Caco-2 (cell line): ENCODE results near the gene CAMK2G. TPM values are rescaled to one million over a fixed set of nuclear protein-coding genes. Genes with fewer than 3 reads are reported as not detected.

Experiments
- BruUV-seq: library from RNA; stranded (reverse); fragments of 400-500 nt; replicated peaks from 2 replicates; lab custom pipeline; 2021; lab: Mats Ljungman, UMichigan
- CTCF ChIA-PET: fragments of 300-600 bp; sonication (Branson Sonifier 250); formaldehyde crosslinking; loops from one replicate; lab custom pipeline; 2022; ENCODE audit warnings: antibody characterized with exemption; lab: Charles Lee
- POLR2A ChIA-PET: fragments of 300-600 bp; sonication (Branson Sonifier 250); formaldehyde crosslinking; loops from one replicate; lab custom pipeline; 2022; ENCODE audit warnings: antibody characterized with exemption; lab: Charles Lee
- DNase-seq, 2 experiments: peaks; one replicate each; pipeline versions ENCODE4 v3.0.0 to v3.0.0-alpha.2; 2020 to 2022
- H3K27me3 ChIP-seq: replicated peaks from 2 replicates; pipeline ENCODE4 v1.6.0; 2011; ENCODE audit warnings: low read length; ENCODE audit not compliant: control insufficient read depth, insufficient read depth
- H3K36me3 ChIP-seq: 2 replicates; pipeline ENCODE4 v1.5.1; 2011; ENCODE audit warnings: low read length; ENCODE audit not compliant: control insufficient read depth, insufficient read depth
- H3K4me1 ChIP-seq: fragments of 250-450 bp; sonication (Bioruptor Pico); 2 replicates; pipeline ENCODE4 v1.5.1; 2020; ENCODE audit warnings: mild to moderate bottlenecking
- H3K4me3 ChIP-seq: 2 replicates; pipeline ENCODE4 v1.5.1; 2011; ENCODE audit warnings: low read depth, mild to moderate bottlenecking, control low read depth, low read length
- H3K9me3 ChIP-seq: fragments of 250-450 bp; sonication (Bioruptor Pico); 2 replicates; pipeline ENCODE4 v1.5.1; 2020; ENCODE audit warnings: mild to moderate bottlenecking, moderate library complexity
- H3K27ac Mint-ChIP-seq: one replicate; pipeline ENCODE4 v1.8.0; 2022; ENCODE audit warnings: mixed read lengths; ENCODE audit not compliant: unreplicated experiment
- H3K27me3 Mint-ChIP-seq: one replicate; pipeline ENCODE4 v1.8.0; 2022; ENCODE audit warnings: mixed read lengths; ENCODE audit not compliant: insufficient read depth, unreplicated experiment
- H3K36me3 Mint-ChIP-seq: one replicate; pipeline ENCODE4 v1.8.0; 2022; ENCODE audit warnings: mild to moderate bottlenecking, mixed read lengths; ENCODE audit not compliant: insufficient read depth, unreplicated experiment
- H3K4me1 Mint-ChIP-seq: one replicate; pipeline ENCODE4 v1.8.0; 2022; ENCODE audit warnings: low read depth, mixed read lengths; ENCODE audit not compliant: unreplicated experiment
- H3K4me3 Mint-ChIP-seq: one replicate; pipeline ENCODE4 v1.8.0; 2022; ENCODE audit warnings: mild to moderate bottlenecking, moderate library complexity, mixed read lengths; ENCODE audit not compliant: unreplicated experiment
- H3K9me3 Mint-ChIP-seq: one replicate; pipeline ENCODE4 v1.8.0; 2022; ENCODE audit warnings: mixed read lengths; ENCODE audit not compliant: unreplicated experiment
- CTCF ChIP-seq, 2 experiments: fragments of 200-600 bp in 1 of 2; IDR thresholded peaks; 1 replicate in 1 of 2; 2 replicates in 1 of 2; pipeline versions ENCODE4 v1.5.1 to v1.8.0; 2011 to 2022; ENCODE audit warnings: antibody characterized with exemption in 1 of 2, control low read depth in 1 of 2, inconsistent platforms in 1 of 2, low read depth in 1 of 2, low read length in 1 of 2, mild to moderate bottlenecking in 1 of 2, moderate library complexity in 1 of 2; ENCODE audit not compliant: insufficient read depth in 1 of 2, severe bottlenecking in 1 of 2, unreplicated experiment in 1 of 2
- intact Hi-C: fragments of 100-400 bp; cut with micrococcal nuclease; formaldehyde crosslinking; loops from one replicate; pipeline ENCODE4 v1.10.0; 2022; ENCODE audit not compliant: unreplicated experiment
- total RNA-seq: library from RNA; stranded (reverse); gene quantifications from 2 replicates; pipeline ENCODE4 v1.2.3, GENCODE V29; 2022

The CAMK2G gene
- total RNA-seq, 1 experiment from 2014 or later, result 78.8 TPM

GRCh38 chr10:73894245-73894971 is 20.1 kb upstream of the CAMK2G start:
- Mint-ChIP-seq H3K27me3 (no peaks in the 10 kb centered on the region), H3K27ac (no peak overlapping the region), H3K4me1 (peaks cover 5% of the 10 kb centered on the region), H3K9me3 (no peaks in the 10 kb centered on the region), H3K36me3 (no peaks in the 10 kb centered on the region), H3K4me3 (no peak overlapping the region)
- intact Hi-C loops, result no loop called here
- POLR2A ChIA-PET, result interaction anchor here (0.6 kb wide), 1 partner anchor 351 kb away, joined by 4 read pairs; no protein-coding TSS in a partner anchor
- no peaks in the 10 kb centered on the region for H3K27me3 ChIP-seq
- no TSS peak for BruUV-seq
- peaks cover 9% of the 10 kb centered on the region for H3K4me1 ChIP-seq
- CTCF ChIA-PET, result interaction anchor here (0.5 to 1.2 kb wide), 3 partner anchors 14 to 1248 kb away, joined by 3 to 5 read pairs (median 4); no protein-coding TSS in a partner anchor
- H3K36me3 ChIP-seq, result no peaks in the 10 kb centered on the region
- TF ChIP-seq CTCF (IDR thresholded peaks at IDR 0.05; ENCODE audit: insufficient read depth in 1 of 2, low read depth in 1 of 2, low read length in 1 of 2, severe bottlenecking in 1 of 2, unreplicated experiment in 1 of 2), result no peak
- no peaks in the 10 kb centered on the region for H3K9me3 ChIP-seq
- DNase-seq, result no peak
- H3K4me3 ChIP-seq, result no peak overlapping the region

GRCh38 chr10:73893426-73893825 is 19.1 kb upstream of the CAMK2G start:
- no peaks in the 10 kb centered on the region for H3K27me3 Mint-ChIP-seq
- H3K4me3 Mint-ChIP-seq, result no peak overlapping the region
- no peaks in the 10 kb centered on the region for H3K36me3 Mint-ChIP-seq
- H3K4me1 ChIP-seq, result peaks cover 7% of the 10 kb centered on the region
- H3K9me3 Mint-ChIP-seq, result no peaks in the 10 kb centered on the region
- DNase-seq, result no peak
- H3K4me3 ChIP-seq, result no peak overlapping the region
- no peak for TF ChIP-seq CTCF (IDR thresholded peaks at IDR 0.05; ENCODE audit: insufficient read depth in 1 of 2, low read depth in 1 of 2, low read length in 1 of 2, severe bottlenecking in 1 of 2, unreplicated experiment in 1 of 2)
- no peaks in the 10 kb centered on the region for H3K36me3 ChIP-seq
- no peaks in the 10 kb centered on the region for H3K9me3 ChIP-seq
- ChIA-PET POLR2A (no interaction called here), CTCF (interaction anchor here (0.9 to 1.2 kb wide), 2 partner anchors 13 to 47 kb away, joined by 4 to 5 read pairs; no protein-coding TSS in a partner anchor)
- no peaks in the 10 kb centered on the region for H3K27me3 ChIP-seq
- H3K4me1 Mint-ChIP-seq, result peaks cover 3% of the 10 kb centered on the region
- intact Hi-C loops, result no loop called here
- no TSS peak for BruUV-seq
- no peak overlapping the region for H3K27ac Mint-ChIP-seq

- H3K4me1 Mint-ChIP-seq, result peaks cover 6% of the 10 kb centered on the region
- H3K36me3 Mint-ChIP-seq, result no peaks in the 10 kb centered on the region
- CTCF ChIA-PET, result no interaction called here
- POLR2A ChIA-PET, result no interaction called here
- no peak for TF ChIP-seq CTCF (IDR thresholded peaks at IDR 0.05; ENCODE audit: insufficient read depth in 1 of 2, low read depth in 1 of 2, low read length in 1 of 2, severe bottlenecking in 1 of 2, unreplicated experiment in 1 of 2)
- H3K4me3 ChIP-seq, result no peak overlapping the region
- peaks cover 16% of the 10 kb centered on the region for H3K4me1 ChIP-seq
- BruUV-seq, result no TSS peak
- intact Hi-C loops, result no loop called here
- no peak overlapping the region for H3K4me3 Mint-ChIP-seq
- no peaks in the 10 kb centered on the region for H3K36me3 ChIP-seq
- H3K27me3 ChIP-seq, result no peaks in the 10 kb centered on the region
- H3K9me3 ChIP-seq, result no peaks in the 10 kb centered on the region
- no peak for DNase-seq
- no peak overlapping the region for H3K27ac Mint-ChIP-seq
- no peaks in the 10 kb centered on the region for H3K9me3 Mint-ChIP-seq
- no peaks in the 10 kb centered on the region for H3K27me3 Mint-ChIP-seq
Observed at GRCh38 chr10:73892310-73893030, 18.1 kb upstream of the CAMK2G start.
